ENCODE data around the gene OSBPL7.
A peak's percentile ranks its signal among the peaks of the same experiment; 100 is the strongest.

The OSBPL7 gene

DNA sequence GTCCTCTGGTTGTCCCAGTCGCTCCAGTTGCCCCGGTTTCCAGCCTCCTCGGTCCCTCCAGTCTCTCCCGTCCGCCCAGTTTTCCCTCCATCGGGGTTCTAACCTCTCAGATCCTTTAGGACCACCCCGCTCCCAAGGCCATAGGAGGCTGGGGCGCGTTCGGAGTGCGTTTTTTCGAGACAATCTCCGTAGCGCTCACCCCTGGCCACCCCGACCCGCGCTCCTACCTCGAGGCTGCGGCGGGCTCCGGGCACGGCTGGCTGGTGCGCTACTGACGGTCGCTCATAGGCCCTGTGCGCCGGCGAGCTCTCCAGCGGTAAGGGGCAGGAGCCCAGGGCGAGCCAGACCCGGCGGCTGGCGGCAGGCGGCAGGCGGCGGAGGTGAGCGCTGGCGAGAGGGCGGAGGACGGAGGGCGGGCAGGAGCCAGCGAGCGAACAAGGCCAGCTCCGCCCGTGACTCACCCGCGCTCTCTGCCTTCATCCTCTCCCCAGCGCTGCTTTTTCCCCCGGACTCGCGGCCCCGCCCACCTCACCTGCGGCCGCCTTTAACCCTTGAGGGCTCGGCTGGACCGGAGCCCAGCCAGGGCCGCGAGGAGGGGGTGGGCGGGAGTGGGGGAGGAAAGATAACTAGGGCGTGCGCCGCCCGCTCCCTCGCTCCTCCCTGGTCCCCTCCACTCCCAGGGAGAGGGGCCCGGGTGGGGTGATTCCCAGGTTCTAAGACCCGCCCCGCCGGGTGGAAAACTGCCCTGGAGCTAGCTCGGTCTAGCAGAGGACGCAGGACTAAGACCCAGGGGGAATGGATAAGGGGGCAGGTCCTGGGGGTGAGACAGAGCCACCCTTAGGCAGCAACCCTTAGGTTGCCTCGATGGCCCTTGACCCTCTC lies 29.3 kb upstream of the OSBPL7 start, which contains the start of gene SP6:
Gene SP6, minus strand, starts transcription at position 472 of the 882 bp plus-strand sequence. CDS start 2,734 bp downstream, outside the sequence.
- Histone ChIP-seq H3K27ac (ENCODE audit: extremely low read depth, low read depth, low read length) (peak within 1 kb of the TSS; percentile 38; the same call in 1 of the 2 replicates), H3K4me1 (ENCODE audit: control insufficient read depth, insufficient read depth, low read length) (peaks cover 4% of the 10 kb centered on the region; the same call in 1 of the 2 replicates), H3K9me3 (ENCODE audit: control insufficient read depth, insufficient read depth, low read depth, low read length) (no peaks in the 10 kb centered on the region), H3K4me3 (ENCODE audit: low read depth, low read length) (peak within 1 kb of the TSS; percentile 46), H3K36me3 (ENCODE audit: control insufficient read depth in 2 of 2, insufficient read depth in 1 of 2, low read length in 2 of 2) (peaks cover 0 to 4% of the 10 kb centered on the region in 2 experiments; a peak in 1 of 3 replicates)
- CTCF ChIA-PET = interaction anchor here (0.6 to 19.4 kb wide), 11 partner anchors 8 to 1676 kb away, joined by 3 to 837 read pairs (median 3); partner anchors contain the start of genes SCRN2 and SP2
- POLR2A ChIA-PET = interaction anchor here (1.0 to 3.0 kb wide), 8 partner anchors 10 to 642 kb away, joined by 3 to 15 read pairs (median 4); partner anchors contain the start of genes LRRC46, MRPL10, SCRN2 and SP2
- TF ChIP-seq ZNF473 (tag by site-specific recombination; IDR thresholded peaks at IDR 0.05) = no peak
- TF ChIP-seq SALL2 (tag by site-specific recombination; IDR thresholded peaks at IDR 0.05; ENCODE audit: borderline replicate concordance) = no peak
- TF ChIP-seq, protein P1, sequence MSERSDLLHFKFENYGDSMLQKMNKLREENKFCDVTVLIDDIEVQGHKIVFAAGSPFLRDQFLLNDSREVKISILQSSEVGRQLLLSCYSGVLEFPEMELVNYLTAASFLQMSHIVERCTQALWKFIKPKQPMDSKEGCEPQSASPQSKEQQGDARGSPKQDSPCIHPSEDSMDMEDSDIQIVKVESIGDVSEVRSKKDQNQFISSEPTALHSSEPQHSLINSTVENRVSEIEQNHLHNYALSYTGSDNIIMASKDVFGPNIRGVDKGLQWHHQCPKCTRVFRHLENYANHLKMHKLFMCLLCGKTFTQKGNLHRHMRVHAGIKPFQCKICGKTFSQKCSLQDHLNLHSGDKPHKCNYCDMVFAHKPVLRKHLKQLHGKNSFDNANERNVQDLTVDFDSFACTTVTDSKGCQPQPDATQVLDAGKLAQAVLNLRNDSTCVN (tag by site-specific recombination; optimal IDR thresholded peaks at IDR 0.05) = peak; percentile 55
- no peak for TF ChIP-seq WT1 (tag by site-specific recombination; IDR thresholded peaks at IDR 0.05)
- TF ChIP-seq GLIS1 (tag by site-specific recombination; IDR thresholded peaks at IDR 0.05) = peak; percentile 73
- TF ChIP-seq, protein P2, sequence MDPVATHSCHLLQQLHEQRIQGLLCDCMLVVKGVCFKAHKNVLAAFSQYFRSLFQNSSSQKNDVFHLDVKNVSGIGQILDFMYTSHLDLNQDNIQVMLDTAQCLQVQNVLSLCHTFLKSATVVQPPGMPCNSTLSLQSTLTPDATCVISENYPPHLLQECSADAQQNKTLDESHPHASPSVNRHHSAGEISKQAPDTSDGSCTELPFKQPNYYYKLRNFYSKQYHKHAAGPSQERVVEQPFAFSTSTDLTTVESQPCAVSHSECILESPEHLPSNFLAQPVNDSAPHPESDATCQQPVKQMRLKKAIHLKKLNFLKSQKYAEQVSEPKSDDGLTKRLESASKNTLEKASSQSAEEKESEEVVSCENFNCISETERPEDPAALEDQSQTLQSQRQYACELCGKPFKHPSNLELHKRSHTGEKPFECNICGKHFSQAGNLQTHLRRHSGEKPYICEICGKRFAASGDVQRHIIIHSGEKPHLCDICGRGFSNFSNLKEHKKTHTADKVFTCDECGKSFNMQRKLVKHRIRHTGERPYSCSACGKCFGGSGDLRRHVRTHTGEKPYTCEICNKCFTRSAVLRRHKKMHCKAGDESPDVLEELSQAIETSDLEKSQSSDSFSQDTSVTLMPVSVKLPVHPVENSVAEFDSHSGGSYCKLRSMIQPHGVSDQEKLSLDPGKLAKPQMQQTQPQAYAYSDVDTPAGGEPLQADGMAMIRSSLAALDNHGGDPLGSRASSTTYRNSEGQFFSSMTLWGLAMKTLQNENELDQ (tag by site-specific recombination; IDR thresholded peaks at IDR 0.05; ENCODE audit: low read depth) = no peak
- TF ChIP-seq EGR2 (tag by site-specific recombination; IDR thresholded peaks at IDR 0.05; ENCODE audit: low read depth) = peak; percentile 82
- TF ChIP-seq SCRT2 (tag by site-specific recombination; IDR thresholded peaks at IDR 0.05) = 0 out of 2 replicates have a peak, but pooled peaks have one; percentile 8
- no peak for TF ChIP-seq GLI4 (tag by site-specific recombination; IDR thresholded peaks at IDR 0.05)
- TF ChIP-seq SP2 (tag by site-specific recombination; IDR thresholded peaks at IDR 0.05) = peak; percentile 64
- TF ChIP-seq KLF17 (tag by site-specific recombination; IDR thresholded peaks at IDR 0.05) = peak; percentile 88
- peak; percentile 66 for TF ChIP-seq ZBTB17 (tag by site-specific recombination; IDR thresholded peaks at IDR 0.05)
- TF ChIP-seq ZSCAN16 (tag by site-specific recombination; IDR thresholded peaks at IDR 0.05) = no peak
- no peak for TF ChIP-seq ZNF112 (tag by site-specific recombination; IDR thresholded peaks at IDR 0.05)
- TF ChIP-seq GLI2 (tag by site-specific recombination; IDR thresholded peaks at IDR 0.05; ENCODE audit: borderline replicate concordance, low read depth) = no peak
- peak; percentile 19; the same call in 1 of the 2 replicates for TF ChIP-seq ZXDB (tag by site-specific recombination; IDR thresholded peaks at IDR 0.05)
- no peak for TF ChIP-seq ZNF223 (tag by site-specific recombination; IDR thresholded peaks at IDR 0.05)
- TF ChIP-seq KLF9 (tag by site-specific recombination; IDR thresholded peaks at IDR 0.05; ENCODE audit: low read depth) = peak; percentile 80
- peak; percentile 63; the same call in 1 of the 2 replicates for TF ChIP-seq ZEB2 (tag by site-specific recombination; IDR thresholded peaks at IDR 0.05)
- TF ChIP-seq ZNF16 (tag by site-specific recombination; IDR thresholded peaks at IDR 0.05; ENCODE audit: low read depth) = no peak
- TF ChIP-seq, protein P3, sequence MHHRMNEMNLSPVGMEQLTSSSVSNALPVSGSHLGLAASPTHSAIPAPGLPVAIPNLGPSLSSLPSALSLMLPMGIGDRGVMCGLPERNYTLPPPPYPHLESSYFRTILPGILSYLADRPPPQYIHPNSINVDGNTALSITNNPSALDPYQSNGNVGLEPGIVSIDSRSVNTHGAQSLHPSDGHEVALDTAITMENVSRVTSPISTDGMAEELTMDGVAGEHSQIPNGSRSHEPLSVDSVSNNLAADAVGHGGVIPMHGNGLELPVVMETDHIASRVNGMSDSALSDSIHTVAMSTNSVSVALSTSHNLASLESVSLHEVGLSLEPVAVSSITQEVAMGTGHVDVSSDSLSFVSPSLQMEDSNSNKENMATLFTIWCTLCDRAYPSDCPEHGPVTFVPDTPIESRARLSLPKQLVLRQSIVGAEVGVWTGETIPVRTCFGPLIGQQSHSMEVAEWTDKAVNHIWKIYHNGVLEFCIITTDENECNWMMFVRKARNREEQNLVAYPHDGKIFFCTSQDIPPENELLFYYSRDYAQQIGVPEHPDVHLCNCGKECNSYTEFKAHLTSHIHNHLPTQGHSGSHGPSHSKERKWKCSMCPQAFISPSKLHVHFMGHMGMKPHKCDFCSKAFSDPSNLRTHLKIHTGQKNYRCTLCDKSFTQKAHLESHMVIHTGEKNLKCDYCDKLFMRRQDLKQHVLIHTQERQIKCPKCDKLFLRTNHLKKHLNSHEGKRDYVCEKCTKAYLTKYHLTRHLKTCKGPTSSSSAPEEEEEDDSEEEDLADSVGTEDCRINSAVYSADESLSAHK (tag by site-specific recombination; IDR thresholded peaks at IDR 0.05) = no peak
- peak; percentile 23; the same call in 1 of the 2 replicates for TF ChIP-seq KLF8 (tag by site-specific recombination; IDR thresholded peaks at IDR 0.05)
- TF ChIP-seq KLF16 (tag by site-specific recombination; IDR thresholded peaks at IDR 0.05) = peak; percentile 60
- TF ChIP-seq, protein P4, sequence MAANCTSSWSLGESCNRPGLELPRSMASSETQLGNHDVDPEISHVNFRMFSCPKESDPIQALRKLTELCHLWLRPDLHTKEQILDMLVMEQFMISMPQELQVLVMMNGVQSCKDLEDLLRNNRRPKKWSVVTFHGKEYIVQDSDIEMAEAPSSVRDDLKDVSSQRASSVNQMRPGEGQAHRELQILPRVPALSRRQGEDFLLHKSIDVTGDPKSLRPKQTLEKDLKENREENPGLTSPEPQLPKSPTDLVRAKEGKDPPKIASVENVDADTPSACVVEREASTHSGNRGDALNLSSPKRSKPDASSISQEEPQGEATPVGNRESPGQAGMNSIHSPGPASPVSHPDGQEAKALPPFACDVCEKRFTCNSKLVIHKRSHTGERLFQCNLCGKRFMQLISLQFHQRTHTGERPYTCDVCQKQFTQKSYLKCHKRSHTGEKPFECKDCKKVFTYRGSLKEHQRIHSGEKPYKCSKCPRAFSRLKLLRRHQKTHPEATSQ (tag by site-specific recombination; IDR thresholded peaks at IDR 0.05) = 0 out of 2 replicates have a peak, but pooled peaks have one; percentile 31
- TF ChIP-seq, protein P5, sequence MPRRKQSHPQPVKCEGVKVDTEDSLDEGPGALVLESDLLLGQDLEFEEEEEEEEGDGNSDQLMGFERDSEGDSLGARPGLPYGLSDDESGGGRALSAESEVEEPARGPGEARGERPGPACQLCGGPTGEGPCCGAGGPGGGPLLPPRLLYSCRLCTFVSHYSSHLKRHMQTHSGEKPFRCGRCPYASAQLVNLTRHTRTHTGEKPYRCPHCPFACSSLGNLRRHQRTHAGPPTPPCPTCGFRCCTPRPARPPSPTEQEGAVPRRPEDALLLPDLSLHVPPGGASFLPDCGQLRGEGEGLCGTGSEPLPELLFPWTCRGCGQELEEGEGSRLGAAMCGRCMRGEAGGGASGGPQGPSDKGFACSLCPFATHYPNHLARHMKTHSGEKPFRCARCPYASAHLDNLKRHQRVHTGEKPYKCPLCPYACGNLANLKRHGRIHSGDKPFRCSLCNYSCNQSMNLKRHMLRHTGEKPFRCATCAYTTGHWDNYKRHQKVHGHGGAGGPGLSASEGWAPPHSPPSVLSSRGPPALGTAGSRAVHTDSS (tag by site-specific recombination; IDR thresholded peaks at IDR 0.05) = peak; percentile 42; the same call in 1 of the 2 replicates

Data from HEK293 (cell line).